Measurements from ENCODE around the gene TMEM260. TPM values are rescaled to one million over a fixed set of nuclear protein-coding genes. Genes with fewer than 3 reads are reported as not detected.

The TMEM260 gene
- total and polyA plus RNA-seq, 12 donors, result 2.5 to 10.1 (median 5.2) TPM

GRCh38 chr14:56650048-56650447 lies 70.5 kb downstream of the TMEM260 start:
- no peak for TF ChIP-seq CTCF (IDR thresholded peaks at IDR 0.05)
- peaks cover 0 to 24% (median 2%) of the 10 kb centered on the region in 9 donors for H3K36me3 ChIP-seq
- no peak overlapping the region for H3K4me3 ChIP-seq
- H3K27ac ChIP-seq, result no peak overlapping the region
- intact Hi-C loops (cut with DNase I), result loop anchor here in 1 of 10 donors (10.0 kb wide), 1 partner anchor 665 kb away; no protein-coding TSS in a partner anchor
- no peaks in the 10 kb centered on the region for H3K9me3 ChIP-seq
- ATAC-seq, result peak in 3 of 8 donors; percentile 61 to 74 (median 64)
- 57 to 71% methylated on average over 9 of the region's 9 CpGs for WGBS, 2 donors
- H3K4me1 ChIP-seq, result peaks cover 0 to 13% (median 0%) of the 10 kb centered on the region in 9 donors
- no peaks in the 10 kb centered on the region for H3K27me3 ChIP-seq
- DNase-seq, result peak in 1 of 2 donors; percentile 24

GRCh38 chr14:56650979-56651378 lies 71.4 kb downstream of the TMEM260 start:
- DNase-seq, result no peak
- Histone ChIP-seq H3K4me3 (no peak overlapping the region), H3K9me3 (no peaks in the 10 kb centered on the region), H3K27ac (no peak overlapping the region), H3K4me1 (peaks cover 0 to 13% (median 0%) of the 10 kb centered on the region in 9 donors), H3K36me3 (peaks cover 0 to 24% (median 2%) of the 10 kb centered on the region in 9 donors), H3K27me3 (no peaks in the 10 kb centered on the region)
- TF ChIP-seq CTCF (IDR thresholded peaks at IDR 0.05), result no peak
- ATAC-seq, result no peak
- intact Hi-C loops (cut with DNase I), result loop anchor here in 1 of 10 donors (10.0 kb wide), 1 partner anchor 664 kb away; no protein-coding TSS in a partner anchor

GRCh38 chr14:56657604-56658003 lies 78.0 kb downstream of the TMEM260 start:
- DNase-seq (no peak), ATAC-seq (no peak)
- TF ChIP-seq CTCF (IDR thresholded peaks at IDR 0.05), result no peak
- no peaks in the 10 kb centered on the region for H3K4me1 ChIP-seq
- WGBS, 2 donors, result 62 to 67% methylated on average over 2 of the region's 2 CpGs
- H3K36me3 ChIP-seq, result no peaks in the 10 kb centered on the region
- H3K4me3 ChIP-seq, result no peak overlapping the region
- peaks cover 0 to 8% (median 0%) of the 10 kb centered on the region in 7 donors for H3K27me3 ChIP-seq
- H3K9me3 ChIP-seq, result no peaks in the 10 kb centered on the region
- H3K27ac ChIP-seq, result no peak overlapping the region
- intact Hi-C loops (cut with DNase I), result loop anchor here in 2 of 10 donors (5.0 to 10.0 kb wide), 2 partner anchors 657 to 660 kb away; no protein-coding TSS in a partner anchor

- Histone ChIP-seq H3K27me3 (peaks cover 0 to 12% (median 0%) of the 10 kb centered on the region in 7 donors), H3K9me3 (no peaks in the 10 kb centered on the region), H3K4me1 (no peaks in the 10 kb centered on the region), H3K4me3 (no peak overlapping the region), H3K27ac (no peak overlapping the region), H3K36me3 (no peaks in the 10 kb centered on the region)
- TF ChIP-seq CTCF (IDR thresholded peaks at IDR 0.05), result no peak
- intact Hi-C loops (cut with DNase I), result loop anchor here in 2 of 10 donors (5.0 to 10.0 kb wide), 2 partner anchors 655 to 658 kb away; no protein-coding TSS in a partner anchor
- ATAC-seq (no peak), DNase-seq (no peak)
- 39 to 41% methylated on average over 8 of the region's 8 CpGs for WGBS, 2 donors
Measured at GRCh38 chr14:56659378-56659777, 79.8 kb downstream of the TMEM260 start.
